Effector memory CD8-positive, alpha-beta T cell (primary cell): Measurements from ENCODE around the gene ARHGEF12.

Source experiments
- ATAC-seq: fragments of 150-1000 bp; cut with Tn5 transposase; replicated peaks from 2 replicates; pipeline ENCODE4 v1.10.0; 2021; ENCODE audit warnings: mild to moderate bottlenecking, moderate library complexity
- DNase-seq, 3 experiments: peaks; one replicate each; pipeline ENCODE4 v3.0.0; 2021
- H3K27ac Mint-ChIP-seq, 2 donors: one replicate each; pipeline ENCODE4 v1.8.0; 2022; ENCODE audit warnings: mild to moderate bottlenecking in 2 of 2, mixed read lengths in 2 of 2, moderate library complexity in 2 of 2
- H3K27me3 Mint-ChIP-seq, 2 donors: one replicate each; pipeline ENCODE4 v1.8.0; 2022; ENCODE audit warnings: mixed read lengths in 2 of 2
- H3K36me3 Mint-ChIP-seq: one replicate; pipeline ENCODE4 v1.8.0; 2022; ENCODE audit warnings: mild to moderate bottlenecking, moderate library complexity, mixed read lengths; ENCODE audit not compliant: insufficient read depth
- H3K4me1 Mint-ChIP-seq, 2 donors: one replicate each; pipeline ENCODE4 v1.8.0; 2022; ENCODE audit warnings: low read depth in 2 of 2, mixed read lengths in 2 of 2
- H3K4me3 Mint-ChIP-seq, 2 donors: one replicate each; pipeline ENCODE4 v1.8.0; 2022; ENCODE audit warnings: mild to moderate bottlenecking in 2 of 2, mixed read lengths in 2 of 2, moderate library complexity in 2 of 2
- H3K9me3 Mint-ChIP-seq, 2 donors: one replicate each; pipeline ENCODE4 v1.8.0; 2022; ENCODE audit warnings: mixed read lengths in 2 of 2
- total RNA-seq, 9 experiments: gene quantifications; one replicate each; lab custom pipeline; 2026; lab: John Stamatoyannopoulos, UW

Gene ARHGEF12
- 36.5 to 191 (median 110) reads per million in 9 experiments for total RNA-seq

- H3K27ac Mint-ChIP-seq = peak within 1 kb of the TSS; percentile 62 to 77
- H3K9me3 Mint-ChIP-seq = no peaks in the 10 kb centered on the region
- ATAC-seq = peak; percentile 70
- DNase-seq = peak; percentile 45 to 53 (median 48)
- H3K27me3 Mint-ChIP-seq = peaks cover 47 to 54% of the 10 kb centered on the region in 2 donors
- H3K36me3 Mint-ChIP-seq = peaks cover 11% of the 10 kb centered on the region
- H3K4me1 Mint-ChIP-seq = peaks cover 19 to 28% of the 10 kb centered on the region in 2 donors
- peak within 1 kb of the TSS; percentile 86 to 88 for H3K4me3 Mint-ChIP-seq
These were observed at the start of gene ARHGEF12 for GRCh38 chr11:120335908-120336640. Gene ARHGEF12, plus strand, starts transcription at chr11:120336413. Its CDS starts 831 bp downstream, at chr11:120337244.

GRCh38 chr11:120288021-120288420, 48.2 kb upstream of the ARHGEF12 start:
- ATAC-seq (no peak), DNase-seq (no peak)
- no peaks in the 10 kb centered on the region for H3K9me3 Mint-ChIP-seq
- no peaks in the 10 kb centered on the region for H3K36me3 Mint-ChIP-seq
- H3K4me1 Mint-ChIP-seq = peaks cover 3 to 5% of the 10 kb centered on the region in 2 donors
- no peak overlapping the region for H3K27ac Mint-ChIP-seq
- peaks cover 31 to 52% of the 10 kb centered on the region in 2 donors for H3K27me3 Mint-ChIP-seq
- no peak overlapping the region for H3K4me3 Mint-ChIP-seq

GRCh38 chr11:120289426-120289825, 46.8 kb upstream of the ARHGEF12 start:
- H3K9me3 Mint-ChIP-seq = no peaks in the 10 kb centered on the region
- H3K4me1 Mint-ChIP-seq = peaks cover 3 to 5% of the 10 kb centered on the region in 2 donors
- H3K27me3 Mint-ChIP-seq = peaks cover 45 to 66% of the 10 kb centered on the region in 2 donors
- no peak overlapping the region for H3K4me3 Mint-ChIP-seq
- peak overlapping the region in 1 of 2 donors; percentile 36 for H3K27ac Mint-ChIP-seq
- no peak for DNase-seq
- no peaks in the 10 kb centered on the region for H3K36me3 Mint-ChIP-seq
- no peak for ATAC-seq

- no peak for DNase-seq
- no peaks in the 10 kb centered on the region for H3K36me3 Mint-ChIP-seq
- no peak overlapping the region for H3K4me3 Mint-ChIP-seq
- peaks cover 3 to 5% of the 10 kb centered on the region in 2 donors for H3K4me1 Mint-ChIP-seq
- H3K27me3 Mint-ChIP-seq = peaks cover 48 to 75% of the 10 kb centered on the region in 2 donors
- no peaks in the 10 kb centered on the region for H3K9me3 Mint-ChIP-seq
- ATAC-seq = no peak
- no peak overlapping the region for H3K27ac Mint-ChIP-seq
These were observed 45.3 kb upstream of the ARHGEF12 start for GRCh38 chr11:120290956-120291355.

- no peaks in the 10 kb centered on the region for H3K36me3 Mint-ChIP-seq
- H3K9me3 Mint-ChIP-seq = no peaks in the 10 kb centered on the region
- DNase-seq (no peak), ATAC-seq (no peak)
- peaks cover 3 to 5% of the 10 kb centered on the region in 2 donors for H3K4me1 Mint-ChIP-seq
- H3K27ac Mint-ChIP-seq = no peak overlapping the region
- H3K27me3 Mint-ChIP-seq = peaks cover 32 to 83% of the 10 kb centered on the region in 2 donors
- no peak overlapping the region for H3K4me3 Mint-ChIP-seq
These were observed 43.0 kb upstream of the ARHGEF12 start for GRCh38 chr11:120293038-120293800.

- ATAC-seq (no peak), DNase-seq (no peak)
- no peak overlapping the region for H3K4me3 Mint-ChIP-seq
- peaks cover 3 to 5% of the 10 kb centered on the region in 2 donors for H3K4me1 Mint-ChIP-seq
- no peaks in the 10 kb centered on the region for H3K9me3 Mint-ChIP-seq
- no peaks in the 10 kb centered on the region for H3K36me3 Mint-ChIP-seq
- H3K27me3 Mint-ChIP-seq = peaks cover 37 to 86% of the 10 kb centered on the region in 2 donors
- no peak overlapping the region for H3K27ac Mint-ChIP-seq
These were observed 42.1 kb upstream of the ARHGEF12 start for GRCh38 chr11:120294096-120294495.

GRCh38 chr11:120295099-120295498, 41.1 kb upstream of the ARHGEF12 start:
- no peaks in the 10 kb centered on the region for H3K9me3 Mint-ChIP-seq
- no peaks in the 10 kb centered on the region for H3K4me1 Mint-ChIP-seq
- H3K36me3 Mint-ChIP-seq = no peaks in the 10 kb centered on the region
- H3K27ac Mint-ChIP-seq = no peak overlapping the region
- ATAC-seq (no peak), DNase-seq (no peak)
- peaks cover 33 to 84% of the 10 kb centered on the region in 2 donors for H3K27me3 Mint-ChIP-seq
- no peak overlapping the region for H3K4me3 Mint-ChIP-seq

GRCh38 chr11:120296554-120296953, 39.7 kb upstream of the ARHGEF12 start:
- Mint-ChIP-seq H3K27me3 (peaks cover 33 to 78% of the 10 kb centered on the region in 2 donors), H3K36me3 (no peaks in the 10 kb centered on the region), H3K9me3 (no peaks in the 10 kb centered on the region), H3K4me3 (no peak overlapping the region), H3K4me1 (no peaks in the 10 kb centered on the region), H3K27ac (no peak overlapping the region)
- DNase-seq (no peak), ATAC-seq (no peak)

- no peaks in the 10 kb centered on the region for H3K4me1 Mint-ChIP-seq
- no peak for DNase-seq
- H3K36me3 Mint-ChIP-seq = no peaks in the 10 kb centered on the region
- no peak for ATAC-seq
- peaks cover 34 to 78% of the 10 kb centered on the region in 2 donors for H3K27me3 Mint-ChIP-seq
- H3K27ac Mint-ChIP-seq = no peak overlapping the region
- H3K9me3 Mint-ChIP-seq = no peaks in the 10 kb centered on the region
- H3K4me3 Mint-ChIP-seq = no peak overlapping the region
These were observed 37.8 kb upstream of the ARHGEF12 start for GRCh38 chr11:120298461-120298860.

- ATAC-seq (no peak), DNase-seq (no peak)
- Mint-ChIP-seq H3K36me3 (no peaks in the 10 kb centered on the region), H3K27me3 (peaks cover 32 to 75% of the 10 kb centered on the region in 2 donors), H3K27ac (no peak overlapping the region), H3K9me3 (no peaks in the 10 kb centered on the region), H3K4me1 (no peaks in the 10 kb centered on the region), H3K4me3 (no peak overlapping the region)
These were observed 34.0 kb upstream of the ARHGEF12 start for GRCh38 chr11:120302001-120302805.

- no peaks in the 10 kb centered on the region for H3K36me3 Mint-ChIP-seq
- no peaks in the 10 kb centered on the region for H3K9me3 Mint-ChIP-seq
- DNase-seq = peak; percentile 29 to 48 (median 36)
- peaks cover 30 to 69% of the 10 kb centered on the region in 2 donors for H3K27me3 Mint-ChIP-seq
- peak; percentile 69 for ATAC-seq
- H3K4me3 Mint-ChIP-seq = no peak overlapping the region
- H3K4me1 Mint-ChIP-seq = no peaks in the 10 kb centered on the region
- H3K27ac Mint-ChIP-seq = no peak overlapping the region
These were observed 33.1 kb upstream of the ARHGEF12 start for GRCh38 chr11:120303004-120303637.

GRCh38 chr11:120304526-120304925, 31.7 kb upstream of the ARHGEF12 start:
- no peak for DNase-seq
- Mint-ChIP-seq H3K36me3 (no peaks in the 10 kb centered on the region), H3K27ac (no peak overlapping the region), H3K27me3 (peaks cover 24 to 59% of the 10 kb centered on the region in 2 donors), H3K4me3 (no peak overlapping the region), H3K4me1 (no peaks in the 10 kb centered on the region), H3K9me3 (no peaks in the 10 kb centered on the region)
- ATAC-seq = no peak

- DNase-seq (no peak), ATAC-seq (no peak)
- Mint-ChIP-seq H3K27me3 (peaks cover 19 to 52% of the 10 kb centered on the region in 2 donors), H3K36me3 (no peaks in the 10 kb centered on the region), H3K27ac (no peak overlapping the region), H3K4me3 (no peak overlapping the region), H3K9me3 (no peaks in the 10 kb centered on the region), H3K4me1 (no peaks in the 10 kb centered on the region)
These were observed 30.9 kb upstream of the ARHGEF12 start for GRCh38 chr11:120305286-120305685.
